GM12874 (cell line): Measurements from ENCODE around the gene PKN2.

Source experiments
- TF ChIP-seq, protein P1 (sequence below): IDR thresholded peaks from 2 replicates; pipeline ENCODE4 v1.5.1; 2011; ENCODE audit warnings: low read depth, mild to moderate bottlenecking, control low read depth, low read length, moderate library complexity; ENCODE audit not compliant: insufficient read depth

PKN2 gene

DNA sequence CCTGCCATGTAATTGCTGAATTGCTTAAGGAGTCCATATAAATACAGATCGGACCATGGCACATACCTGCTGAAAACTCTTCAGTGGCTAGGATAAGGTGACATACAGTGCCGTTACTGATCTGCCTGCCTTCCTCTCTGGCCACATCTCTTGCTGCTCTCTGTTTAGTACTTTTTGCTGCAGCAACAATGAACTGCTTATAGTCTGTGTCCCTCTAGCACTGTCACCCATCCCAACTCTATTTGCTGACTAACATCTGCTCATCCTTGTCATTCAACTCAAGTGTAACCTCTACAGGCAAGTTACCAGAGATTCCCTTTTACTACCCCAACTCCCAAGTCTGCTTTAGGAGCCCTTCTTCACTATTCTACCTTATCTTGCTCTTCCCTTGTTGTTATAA is 141.6 kb downstream of the PKN2 start:
- TF ChIP-seq, protein P1, sequence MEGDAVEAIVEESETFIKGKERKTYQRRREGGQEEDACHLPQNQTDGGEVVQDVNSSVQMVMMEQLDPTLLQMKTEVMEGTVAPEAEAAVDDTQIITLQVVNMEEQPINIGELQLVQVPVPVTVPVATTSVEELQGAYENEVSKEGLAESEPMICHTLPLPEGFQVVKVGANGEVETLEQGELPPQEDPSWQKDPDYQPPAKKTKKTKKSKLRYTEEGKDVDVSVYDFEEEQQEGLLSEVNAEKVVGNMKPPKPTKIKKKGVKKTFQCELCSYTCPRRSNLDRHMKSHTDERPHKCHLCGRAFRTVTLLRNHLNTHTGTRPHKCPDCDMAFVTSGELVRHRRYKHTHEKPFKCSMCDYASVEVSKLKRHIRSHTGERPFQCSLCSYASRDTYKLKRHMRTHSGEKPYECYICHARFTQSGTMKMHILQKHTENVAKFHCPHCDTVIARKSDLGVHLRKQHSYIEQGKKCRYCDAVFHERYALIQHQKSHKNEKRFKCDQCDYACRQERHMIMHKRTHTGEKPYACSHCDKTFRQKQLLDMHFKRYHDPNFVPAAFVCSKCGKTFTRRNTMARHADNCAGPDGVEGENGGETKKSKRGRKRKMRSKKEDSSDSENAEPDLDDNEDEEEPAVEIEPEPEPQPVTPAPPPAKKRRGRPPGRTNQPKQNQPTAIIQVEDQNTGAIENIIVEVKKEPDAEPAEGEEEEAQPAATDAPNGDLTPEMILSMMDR, result no peak

DNA sequence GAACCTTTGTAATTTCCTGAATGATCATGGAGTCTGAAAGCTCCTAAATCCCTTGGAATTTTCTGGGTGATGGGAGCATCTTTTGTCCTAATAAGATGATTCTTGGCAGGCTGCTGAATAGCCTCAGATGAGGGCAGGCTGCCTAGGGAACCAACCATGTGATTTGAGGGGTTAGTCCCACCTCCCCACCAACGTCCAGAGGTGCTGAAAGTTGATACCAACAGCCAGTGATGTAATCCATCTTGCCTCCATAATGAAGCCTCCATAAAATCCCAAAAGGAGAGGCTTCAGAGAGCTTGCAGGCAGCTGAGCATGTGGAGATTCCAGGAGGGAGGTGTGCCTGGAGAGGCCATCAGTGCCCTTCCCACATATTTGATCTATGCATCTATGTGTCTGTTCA is 163.6 kb downstream of the PKN2 start:
- TF ChIP-seq, protein P1, result no peak

DNA sequence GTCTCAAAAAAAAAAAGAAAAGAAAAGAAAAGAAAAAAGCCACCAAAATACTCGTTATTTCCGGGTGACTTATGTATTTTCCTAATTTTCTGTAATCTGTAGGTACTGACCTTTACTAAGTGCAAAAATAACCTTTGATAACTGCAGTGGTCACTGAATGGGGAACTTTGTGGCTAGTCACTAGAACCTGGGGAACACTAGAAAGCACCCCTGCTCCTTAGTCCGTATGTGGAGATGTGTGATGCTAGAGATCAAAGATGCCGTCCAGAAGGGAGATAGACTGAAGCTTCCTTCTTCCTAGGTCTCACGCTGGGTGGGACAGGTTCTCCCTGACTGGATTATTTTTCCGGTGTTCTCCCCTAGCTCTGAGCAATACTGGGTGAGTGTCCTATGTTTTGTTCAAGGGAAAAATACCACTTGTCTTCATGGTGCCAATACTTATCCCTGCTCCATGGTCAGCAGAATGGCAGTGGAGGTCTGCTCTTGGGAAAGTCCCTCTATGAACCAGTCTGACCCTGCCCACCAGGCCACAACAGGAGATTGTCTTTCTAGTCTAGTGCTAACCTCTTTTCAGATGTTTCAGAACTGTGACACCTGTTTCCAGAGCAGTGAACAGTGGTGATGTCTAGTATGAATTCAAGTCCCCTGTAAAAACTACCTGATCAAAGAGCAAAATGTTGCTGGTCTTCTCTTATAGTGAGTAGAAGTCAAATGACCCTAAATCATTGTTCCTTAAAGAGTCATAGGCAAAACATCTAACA is 167.4 kb downstream of the PKN2 start:
- TF ChIP-seq, protein P1, result no peak

DNA sequence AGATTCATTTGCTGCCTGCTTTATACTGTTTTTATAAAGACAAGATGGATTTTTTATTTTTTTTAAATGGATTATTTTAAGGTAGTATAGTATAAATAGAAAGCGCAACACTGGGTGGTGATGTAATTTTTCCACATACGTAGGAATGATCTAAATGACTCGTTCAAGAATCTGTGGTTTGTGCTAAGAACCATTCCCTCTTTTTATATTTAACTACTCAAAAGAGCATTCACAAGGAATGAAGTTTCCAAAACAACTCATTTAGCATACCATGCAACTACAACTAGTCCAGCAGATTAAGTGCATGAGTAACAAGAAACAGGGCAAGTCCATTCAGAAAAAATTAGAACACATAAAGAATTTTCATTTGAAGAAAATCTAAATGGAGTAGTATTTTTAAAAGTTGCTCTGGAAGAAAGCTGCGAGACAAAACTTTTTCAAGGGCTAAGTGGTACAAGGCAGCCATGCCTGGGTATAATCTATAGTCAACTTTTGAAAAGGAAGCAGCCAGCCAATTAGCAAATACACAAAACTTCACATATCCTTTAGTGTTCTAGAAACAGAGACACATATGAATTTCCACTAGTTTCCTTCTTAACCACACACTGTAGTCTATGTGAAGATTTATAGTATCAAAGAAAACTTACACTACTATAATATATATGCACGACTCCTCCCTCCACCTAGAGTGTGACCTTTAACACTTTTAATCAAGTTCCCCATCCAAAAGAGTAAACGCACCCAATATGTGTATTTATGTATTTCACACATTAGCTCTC is 183.9 kb downstream of the PKN2 start:
- TF ChIP-seq, protein P1, result no peak

DNA sequence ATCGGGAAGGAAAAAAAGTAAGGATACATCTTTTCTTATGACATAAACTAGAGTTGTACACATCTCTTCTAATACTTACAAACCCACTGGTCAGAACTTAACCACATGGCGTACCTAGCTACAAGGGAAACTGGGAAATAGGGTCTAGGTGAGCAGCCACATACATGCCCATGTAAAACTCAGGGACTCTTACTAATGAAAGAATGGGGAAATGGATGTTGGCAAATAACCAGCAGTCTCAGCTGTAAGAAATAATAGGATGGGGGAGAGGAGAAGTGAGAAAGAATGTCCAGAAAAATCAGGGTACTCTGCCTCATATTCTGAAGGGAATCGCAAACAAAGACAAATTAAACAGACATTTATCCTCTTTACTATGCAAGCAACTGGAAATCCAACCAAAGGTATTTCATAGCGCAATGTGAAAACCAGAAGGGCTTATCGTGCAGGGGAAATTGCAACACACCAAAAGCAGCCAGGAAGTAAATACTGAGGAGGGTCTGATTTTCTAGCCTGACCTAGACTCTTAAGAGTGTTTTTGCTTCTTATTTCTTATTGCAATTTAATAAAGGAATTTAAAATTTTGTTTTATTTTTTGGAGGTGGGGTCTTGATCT is 189.8 kb downstream of the PKN2 start:
- TF ChIP-seq, protein P1, result no peak

DNA sequence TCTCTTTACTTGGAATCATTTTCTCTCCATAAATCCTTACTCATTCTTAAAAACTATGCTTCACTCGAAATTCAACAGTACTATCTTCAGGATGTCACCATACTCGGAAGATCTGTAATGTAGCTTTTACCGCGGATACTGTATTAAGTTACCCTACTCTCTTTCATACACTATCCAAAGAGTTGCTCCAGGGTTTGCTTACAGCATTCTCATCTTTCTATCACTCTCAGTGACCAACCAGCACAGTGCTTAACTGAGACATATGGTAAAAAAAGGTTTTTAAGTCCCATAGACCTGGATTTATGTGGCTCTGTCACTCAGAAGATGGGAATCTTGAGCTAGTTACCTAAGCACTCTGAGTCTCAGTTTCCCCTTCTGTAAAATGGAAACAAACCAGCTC is 191.5 kb downstream of the PKN2 start:
- TF ChIP-seq, protein P1, result no peak
